Stimulated activated CD4-positive, alpha-beta T cell treated with anti-CD3 and anti-CD28 coated beads, Interleukin-1b, Interleukin-23, amount 100 ng/mL, for 4 hours (primary cell): ENCODE results near the gene PTGER3.
"Not testable (repeated sequence)": the region's sequence is repeated elsewhere in the genome, so short reads cannot be mapped to it uniquely, and the experiment has no call there.

Experiments
- DNase-seq, 2 donors: peaks; one replicate each; pipeline ENCODE4 v3.0.0-alpha.2; 2020; ENCODE audit warnings: low read depth in 2 of 2

Gene PTGER3

GRCh38 chr1:71002709-71003475 lies 44.7 kb downstream of the PTGER3 start:
- DNase-seq, result no peak

- no peak for DNase-seq
Measured at GRCh38 chr1:71001624-71002023, 46.0 kb downstream of the PTGER3 start.

GRCh38 chr1:70997793-70998192 lies 49.8 kb downstream of the PTGER3 start:
- no peak for DNase-seq

- no peak for DNase-seq
Measured at GRCh38 chr1:70994753-70995268, 52.8 kb downstream of the PTGER3 start.

GRCh38 chr1:70993798-70994197 lies 53.8 kb downstream of the PTGER3 start:
- DNase-seq, result no peak

- DNase-seq, result no peak
Measured at GRCh38 chr1:70992521-70992920, 55.1 kb downstream of the PTGER3 start.

- no peak for DNase-seq
Measured at GRCh38 chr1:70990469-70991253, 57.0 kb downstream of the PTGER3 start.

- no peak for DNase-seq
Measured at GRCh38 chr1:70987497-70987896, 60.1 kb downstream of the PTGER3 start.

GRCh38 chr1:70985776-70986225 lies 61.8 kb downstream of the PTGER3 start:
- not testable (repeated sequence) for DNase-seq

- DNase-seq, result not testable (repeated sequence)
Measured at GRCh38 chr1:70985278-70985677, 62.3 kb downstream of the PTGER3 start.

- DNase-seq, result no peak
Measured at GRCh38 chr1:70980361-70980760, 67.3 kb downstream of the PTGER3 start.

GRCh38 chr1:70979881-70980280 lies 67.7 kb downstream of the PTGER3 start:
- DNase-seq, result no peak

GRCh38 chr1:70979313-70979712 lies 68.3 kb downstream of the PTGER3 start:
- no peak for DNase-seq

- no peak for DNase-seq
Measured at GRCh38 chr1:70978623-70979022, 69.0 kb downstream of the PTGER3 start.

- no peak for DNase-seq
Measured at GRCh38 chr1:70977575-70977974, 70.0 kb downstream of the PTGER3 start.

- no peak for DNase-seq
Measured at GRCh38 chr1:70977041-70977440, 70.6 kb downstream of the PTGER3 start.

GRCh38 chr1:70973754-70974153 lies 73.9 kb downstream of the PTGER3 start:
- DNase-seq, result no peak

GRCh38 chr1:70970407-70970806 lies 77.2 kb downstream of the PTGER3 start:
- no peak for DNase-seq

- DNase-seq, result no peak
Measured at GRCh38 chr1:70966018-70966638, 81.5 kb downstream of the PTGER3 start.

GRCh38 chr1:70963374-70963773 lies 84.2 kb downstream of the PTGER3 start:
- no peak for DNase-seq

GRCh38 chr1:70961374-70961975 lies 86.1 kb downstream of the PTGER3 start:
- DNase-seq, result no peak
